ENCODE measurements around the gene VAPA. TPM values are rescaled to one million over a fixed set of nuclear protein-coding genes. Genes with fewer than 3 reads are reported as not detected.

The VAPA gene
- total and polyA plus RNA-seq, 2 donors (not counting 1 experiment from before 2014, with no cell fraction given) = 235 to 420 TPM

DNA sequence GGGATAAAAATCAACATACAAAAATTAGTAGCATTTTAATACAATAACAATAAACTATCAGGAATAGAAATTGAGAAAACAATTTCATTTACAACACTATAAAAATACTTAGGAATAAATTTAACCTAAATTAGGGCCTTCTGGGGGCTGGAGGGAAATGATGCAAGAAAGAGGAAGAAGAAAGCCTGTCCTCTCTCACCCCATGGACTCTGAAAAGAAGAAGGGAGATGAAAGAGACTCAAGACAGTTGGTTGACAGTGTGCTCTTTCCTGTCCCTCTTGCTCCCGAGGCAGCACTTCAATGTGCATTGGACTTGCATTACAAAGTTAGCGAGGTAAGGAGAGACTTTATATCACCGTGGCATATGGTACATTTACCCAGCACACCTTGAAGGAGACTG, 88.5 kb downstream of the VAPA start:
- H3K79me2 ChIP-seq (ENCODE audit: control insufficient read depth, insufficient read depth, low read length) = no peaks in the 10 kb centered on the region
- H3K36me3 ChIP-seq (ENCODE audit: control insufficient read depth, insufficient read depth, low read length) = no peaks in the 10 kb centered on the region
- no peak overlapping the region for H3K27ac ChIP-seq (ENCODE audit: insufficient read depth, low read length)
- no peaks in the 10 kb centered on the region for H3K9me3 ChIP-seq (ENCODE audit: control insufficient read depth, insufficient read depth, low read depth, low read length)
- H3K4me1 ChIP-seq (ENCODE audit: control insufficient read depth, extremely low read depth, insufficient read depth, low read length) = no peaks in the 10 kb centered on the region
- no peak overlapping the region for H3K4me3 ChIP-seq (replicated peaks in 1 of 4; ENCODE audit: control extremely low read depth in 1 of 4, insufficient read depth in 1 of 4, low read depth in 3 of 4, low read length in 4 of 4)
- no peaks in the 10 kb centered on the region for H3K27me3 ChIP-seq (ENCODE audit: control insufficient read depth, insufficient read depth, low read length)
- H4K20me1 ChIP-seq (ENCODE audit: control insufficient read depth, extremely low read depth, insufficient read depth, low read length) = no peaks in the 10 kb centered on the region
- TF ChIP-seq EZH2 (IDR thresholded peaks at IDR 0.05; ENCODE audit: low read length, missing control alignments) = no peak
- TF ChIP-seq, protein P1, sequence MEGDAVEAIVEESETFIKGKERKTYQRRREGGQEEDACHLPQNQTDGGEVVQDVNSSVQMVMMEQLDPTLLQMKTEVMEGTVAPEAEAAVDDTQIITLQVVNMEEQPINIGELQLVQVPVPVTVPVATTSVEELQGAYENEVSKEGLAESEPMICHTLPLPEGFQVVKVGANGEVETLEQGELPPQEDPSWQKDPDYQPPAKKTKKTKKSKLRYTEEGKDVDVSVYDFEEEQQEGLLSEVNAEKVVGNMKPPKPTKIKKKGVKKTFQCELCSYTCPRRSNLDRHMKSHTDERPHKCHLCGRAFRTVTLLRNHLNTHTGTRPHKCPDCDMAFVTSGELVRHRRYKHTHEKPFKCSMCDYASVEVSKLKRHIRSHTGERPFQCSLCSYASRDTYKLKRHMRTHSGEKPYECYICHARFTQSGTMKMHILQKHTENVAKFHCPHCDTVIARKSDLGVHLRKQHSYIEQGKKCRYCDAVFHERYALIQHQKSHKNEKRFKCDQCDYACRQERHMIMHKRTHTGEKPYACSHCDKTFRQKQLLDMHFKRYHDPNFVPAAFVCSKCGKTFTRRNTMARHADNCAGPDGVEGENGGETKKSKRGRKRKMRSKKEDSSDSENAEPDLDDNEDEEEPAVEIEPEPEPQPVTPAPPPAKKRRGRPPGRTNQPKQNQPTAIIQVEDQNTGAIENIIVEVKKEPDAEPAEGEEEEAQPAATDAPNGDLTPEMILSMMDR (conservative IDR thresholded peaks at IDR 0.05 in 1 of 2, IDR thresholded peaks at IDR 0.05 in 1 of 2; ENCODE audit: low read depth in 1 of 2, low read length in 2 of 2) = no peak
- no peak overlapping the region for H3K9ac ChIP-seq (ENCODE audit: insufficient read depth, low read length)
- no peak overlapping the region for H3K4me2 ChIP-seq (ENCODE audit: extremely low read depth, insufficient read depth, low read length)
- no peak overlapping the region for H2AFZ ChIP-seq (ENCODE audit: low read length)
- DNase-seq (ENCODE audit: low read depth in 2 of 2) = no peak

DNA sequence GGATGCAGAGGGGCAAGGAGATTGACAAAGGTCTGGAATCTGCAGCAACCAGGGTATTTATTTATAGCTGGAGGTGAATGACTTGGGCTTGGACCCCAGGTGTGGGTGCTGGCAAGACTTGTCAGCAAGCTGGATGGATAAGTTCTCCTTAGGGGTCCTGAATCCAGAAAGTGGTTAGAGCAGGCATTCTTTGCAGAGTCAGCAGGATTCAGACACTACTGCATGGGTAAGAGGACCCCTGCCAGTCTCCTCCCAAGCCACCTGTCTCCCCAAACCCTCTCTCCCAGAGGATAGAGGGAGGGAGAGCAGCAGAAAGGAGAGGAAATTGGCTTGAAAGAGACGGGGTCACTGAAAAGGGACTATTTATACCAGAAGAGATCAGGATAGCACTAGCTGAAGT, 89.5 kb downstream of the VAPA start:
- no peaks in the 10 kb centered on the region for H3K79me2 ChIP-seq (ENCODE audit: control insufficient read depth, insufficient read depth, low read length)
- no peak overlapping the region for H3K27ac ChIP-seq (ENCODE audit: insufficient read depth, low read length)
- H2AFZ ChIP-seq (ENCODE audit: low read length) = no peak overlapping the region
- TF ChIP-seq EZH2 (IDR thresholded peaks at IDR 0.05; ENCODE audit: low read length, missing control alignments) = no peak
- TF ChIP-seq, protein P1 (conservative IDR thresholded peaks at IDR 0.05 in 1 of 2, IDR thresholded peaks at IDR 0.05 in 1 of 2; ENCODE audit: low read depth in 1 of 2, low read length in 2 of 2) = no peak
- no peak overlapping the region for H3K9ac ChIP-seq (ENCODE audit: insufficient read depth, low read length)
- no peak overlapping the region for H3K4me3 ChIP-seq (replicated peaks in 1 of 4; ENCODE audit: control extremely low read depth in 1 of 4, insufficient read depth in 1 of 4, low read depth in 3 of 4, low read length in 4 of 4)
- no peak for DNase-seq (ENCODE audit: low read depth in 2 of 2)
- no peak overlapping the region for H3K4me2 ChIP-seq (ENCODE audit: extremely low read depth, insufficient read depth, low read length)
- H3K9me3 ChIP-seq (ENCODE audit: control insufficient read depth, insufficient read depth, low read depth, low read length) = no peaks in the 10 kb centered on the region
- H3K36me3 ChIP-seq (ENCODE audit: control insufficient read depth, insufficient read depth, low read length) = no peaks in the 10 kb centered on the region
- H3K4me1 ChIP-seq (ENCODE audit: control insufficient read depth, extremely low read depth, insufficient read depth, low read length) = no peaks in the 10 kb centered on the region
- H3K27me3 ChIP-seq (ENCODE audit: control insufficient read depth, insufficient read depth, low read length) = no peaks in the 10 kb centered on the region
- H4K20me1 ChIP-seq (ENCODE audit: control insufficient read depth, extremely low read depth, insufficient read depth, low read length) = no peaks in the 10 kb centered on the region

DNA sequence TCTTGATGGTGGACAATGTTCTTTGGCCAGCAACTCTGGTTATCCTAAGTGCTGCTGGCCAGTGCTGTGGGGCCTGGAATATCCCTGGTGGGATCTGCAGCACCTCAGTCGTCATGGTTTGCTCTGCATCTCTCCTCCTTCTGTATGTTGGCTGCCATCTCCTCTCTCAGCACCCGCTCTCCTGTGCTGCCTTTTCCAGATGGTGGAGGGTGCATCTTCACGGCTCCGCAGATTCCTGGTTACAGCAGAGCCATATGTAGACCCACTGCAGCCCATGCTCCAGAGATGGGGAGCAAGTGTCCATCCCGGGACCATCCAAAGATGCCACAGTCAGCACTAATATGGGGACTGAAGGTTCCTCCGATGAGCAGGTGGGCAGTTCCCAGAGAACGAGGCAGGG, 90.0 kb downstream of the VAPA start:
- TF ChIP-seq EZH2 (IDR thresholded peaks at IDR 0.05; ENCODE audit: low read length, missing control alignments) = no peak
- TF ChIP-seq, protein P1 (conservative IDR thresholded peaks at IDR 0.05 in 1 of 2, IDR thresholded peaks at IDR 0.05 in 1 of 2; ENCODE audit: low read depth in 1 of 2, low read length in 2 of 2) = no peak
- no peak for DNase-seq (ENCODE audit: low read depth in 2 of 2)
- Histone ChIP-seq H4K20me1 (ENCODE audit: control insufficient read depth, extremely low read depth, insufficient read depth, low read length) (no peaks in the 10 kb centered on the region), H3K79me2 (ENCODE audit: control insufficient read depth, insufficient read depth, low read length) (no peaks in the 10 kb centered on the region), H3K9me3 (ENCODE audit: control insufficient read depth, insufficient read depth, low read depth, low read length) (no peaks in the 10 kb centered on the region), H3K27ac (ENCODE audit: insufficient read depth, low read length) (no peak overlapping the region), H3K36me3 (ENCODE audit: control insufficient read depth, insufficient read depth, low read length) (no peaks in the 10 kb centered on the region), H3K4me3 (replicated peaks in 1 of 4; ENCODE audit: control extremely low read depth in 1 of 4, insufficient read depth in 1 of 4, low read depth in 3 of 4, low read length in 4 of 4) (no peak overlapping the region), H2AFZ (ENCODE audit: low read length) (no peak overlapping the region), H3K9ac (ENCODE audit: insufficient read depth, low read length) (no peak overlapping the region), H3K4me1 (ENCODE audit: control insufficient read depth, extremely low read depth, insufficient read depth, low read length) (no peaks in the 10 kb centered on the region), H3K4me2 (ENCODE audit: extremely low read depth, insufficient read depth, low read length) (no peak overlapping the region), H3K27me3 (ENCODE audit: control insufficient read depth, insufficient read depth, low read length) (no peaks in the 10 kb centered on the region)
